HUES64 (cell line): ENCODE data around the gene TMEM82.

Experiments used
- H3K27ac ChIP-seq: 2 replicates; pipeline ENCODE4 v1.7.0; 2013; ENCODE audit warnings: low read depth, low read length, inconsistent platforms
- H3K27me3 ChIP-seq: 2 replicates; pipeline ENCODE4 v1.6.1; 2013; ENCODE audit warnings: mild to moderate bottlenecking, low read length; ENCODE audit not compliant: insufficient read depth
- H3K36me3 ChIP-seq: 2 replicates; pipeline ENCODE4 v1.6.1; 2013; ENCODE audit warnings: mild to moderate bottlenecking, low read length; ENCODE audit not compliant: insufficient read depth
- H3K4me1 ChIP-seq: 2 replicates; pipeline ENCODE4 v1.6.1; 2013; ENCODE audit warnings: mild to moderate bottlenecking, low read length, moderate library complexity; ENCODE audit not compliant: insufficient read depth
- H3K4me3 ChIP-seq: 2 replicates; pipeline ENCODE4 v1.5.1; 2013; ENCODE audit warnings: mild to moderate bottlenecking, low read length, moderate library complexity
- H3K9ac ChIP-seq: 2 replicates; pipeline ENCODE4 v1.6.1; 2013; ENCODE audit warnings: mild to moderate bottlenecking, low read depth, low read length
- H3K9me3 ChIP-seq: 2 replicates; pipeline ENCODE4 v1.6.1; 2013; ENCODE audit warnings: low read depth, low read length; ENCODE audit not compliant: insufficient read depth
- WGBS: fragments of 150-250, 120-280 bp; methylation state at CpG from one replicate; pipeline ENCODE4 v1.1.7; 2013; ENCODE audit warnings: missing lambda C conversion rate; 5-methylcytosine and 5-hydroxymethylcytosine counted together

Gene TMEM82

GRCh38 chr1:15706751-15707150, 35.5 kb upstream of the TMEM82 start:
- no peaks in the 10 kb centered on the region for H3K27me3 ChIP-seq
- H3K27ac ChIP-seq: no peak overlapping the region
- no peaks in the 10 kb centered on the region for H3K36me3 ChIP-seq
- H3K4me3 ChIP-seq: no peak overlapping the region
- 90% methylated on average over 7 of the region's 7 CpGs for WGBS
- H3K4me1 ChIP-seq: no peaks in the 10 kb centered on the region
- no peak overlapping the region for H3K9ac ChIP-seq
- H3K9me3 ChIP-seq: no peaks in the 10 kb centered on the region

- Histone ChIP-seq H3K9ac (no peak overlapping the region), H3K4me3 (no peak overlapping the region), H3K36me3 (no peaks in the 10 kb centered on the region), H3K27ac (no peak overlapping the region), H3K9me3 (no peaks in the 10 kb centered on the region), H3K27me3 (no peaks in the 10 kb centered on the region), H3K4me1 (no peaks in the 10 kb centered on the region)
- WGBS: 96% methylated on average over 8 of the region's 8 CpGs
Observed at GRCh38 chr1:15707239-15707925, 34.9 kb upstream of the TMEM82 start.

GRCh38 chr1:15708486-15709137, 33.7 kb upstream of the TMEM82 start:
- Histone ChIP-seq H3K9ac (no peak overlapping the region), H3K4me3 (no peak overlapping the region), H3K36me3 (no peaks in the 10 kb centered on the region), H3K9me3 (no peaks in the 10 kb centered on the region), H3K27me3 (no peaks in the 10 kb centered on the region), H3K27ac (no peak overlapping the region), H3K4me1 (no peaks in the 10 kb centered on the region)
- WGBS: 93% methylated on average over 14 of the region's 15 CpGs

- Histone ChIP-seq H3K27me3 (no peaks in the 10 kb centered on the region), H3K27ac (no peak overlapping the region), H3K4me3 (no peak overlapping the region), H3K9ac (no peak overlapping the region), H3K9me3 (no peaks in the 10 kb centered on the region), H3K4me1 (no peaks in the 10 kb centered on the region), H3K36me3 (no peaks in the 10 kb centered on the region)
- 88% methylated on average over 4 of the region's 4 CpGs for WGBS
Observed at GRCh38 chr1:15709226-15709625, 33.1 kb upstream of the TMEM82 start.

GRCh38 chr1:15712168-15712567, 30.1 kb upstream of the TMEM82 start:
- Histone ChIP-seq H3K36me3 (peaks cover 15% of the 10 kb centered on the region), H3K9ac (no peak overlapping the region), H3K4me3 (no peak overlapping the region), H3K9me3 (no peaks in the 10 kb centered on the region), H3K27ac (no peak overlapping the region), H3K27me3 (no peaks in the 10 kb centered on the region), H3K4me1 (no peaks in the 10 kb centered on the region)
- 91% methylated on average over 4 of the region's 4 CpGs for WGBS

GRCh38 chr1:15714406-15715136, 27.7 kb upstream of the TMEM82 start:
- no peaks in the 10 kb centered on the region for H3K4me1 ChIP-seq
- H3K27ac ChIP-seq: no peak overlapping the region
- 95% methylated on average over 4 of the region's 4 CpGs for WGBS
- H3K9ac ChIP-seq: no peak overlapping the region
- H3K4me3 ChIP-seq: no peak overlapping the region
- no peaks in the 10 kb centered on the region for H3K27me3 ChIP-seq
- H3K9me3 ChIP-seq: no peaks in the 10 kb centered on the region
- H3K36me3 ChIP-seq: peaks cover 37% of the 10 kb centered on the region

GRCh38 chr1:15717418-15718125, 24.7 kb upstream of the TMEM82 start:
- no peaks in the 10 kb centered on the region for H3K27me3 ChIP-seq
- H3K4me3 ChIP-seq: no peak overlapping the region
- H3K9me3 ChIP-seq: no peaks in the 10 kb centered on the region
- no peak overlapping the region for H3K9ac ChIP-seq
- WGBS: 94% methylated on average over 11 of the region's 11 CpGs
- H3K27ac ChIP-seq: no peak overlapping the region
- H3K36me3 ChIP-seq: peaks cover 49% of the 10 kb centered on the region
- H3K4me1 ChIP-seq: no peaks in the 10 kb centered on the region

GRCh38 chr1:15718199-15718601, 24.1 kb upstream of the TMEM82 start:
- Histone ChIP-seq H3K9me3 (no peaks in the 10 kb centered on the region), H3K9ac (no peak overlapping the region), H3K36me3 (peaks cover 51% of the 10 kb centered on the region), H3K4me1 (no peaks in the 10 kb centered on the region), H3K27me3 (no peaks in the 10 kb centered on the region), H3K4me3 (no peak overlapping the region), H3K27ac (no peak overlapping the region)
- WGBS: 93% methylated on average over 8 of the region's 8 CpGs

GRCh38 chr1:15719381-15720120, 22.7 kb upstream of the TMEM82 start:
- Histone ChIP-seq H3K27me3 (no peaks in the 10 kb centered on the region), H3K9ac (no peak overlapping the region), H3K4me3 (no peak overlapping the region), H3K36me3 (peaks cover 51% of the 10 kb centered on the region), H3K4me1 (no peaks in the 10 kb centered on the region), H3K27ac (no peak overlapping the region), H3K9me3 (no peaks in the 10 kb centered on the region)
- WGBS: 92% methylated on average over 12 of the region's 12 CpGs

- H3K36me3 ChIP-seq: peaks cover 58% of the 10 kb centered on the region
- H3K27ac ChIP-seq: no peak overlapping the region
- no peak overlapping the region for H3K9ac ChIP-seq
- H3K27me3 ChIP-seq: no peaks in the 10 kb centered on the region
- no peaks in the 10 kb centered on the region for H3K4me1 ChIP-seq
- H3K4me3 ChIP-seq: no peak overlapping the region
- 97% methylated on average over 3 of the region's 3 CpGs for WGBS
- H3K9me3 ChIP-seq: no peaks in the 10 kb centered on the region
Observed at GRCh38 chr1:15720861-15721260, 21.4 kb upstream of the TMEM82 start.
